Omental fat pad (tissue), 4 donors: ENCODE results near the gene KCNA4. TPM values are rescaled to one million over a fixed set of nuclear protein-coding genes. Genes with fewer than 3 reads are reported as not detected.

ENCODE experiments used
- ATAC-seq: fragments of 150-250 bp; one replicate; pipeline ENCODE4 v1.9.1; 2016; ENCODE audit warnings: mild to moderate bottlenecking, moderate library complexity; ENCODE audit not compliant: low FRiP score
- DNase-seq: peaks from one replicate; pipeline ENCODE4 v3.0.0-alpha.2; 2019; ENCODE audit warnings: low spot score
- total RNA-seq, 4 donors: library from RNA; depleted of rRNA; stranded (reverse); fragments of >200 nt; gene quantifications; one replicate each; pipeline ENCODE4 v1.1.0, GENCODE V29; 2016
- TF ChIP-seq, protein P1 (sequence below), 3 donors: fragments of 450-650 bp; IDR thresholded peaks; one replicate each; pipeline ENCODE4 v1.5.1; 2016 to 2017; ENCODE audit warnings: antibody characterized with exemption in 3 of 3, mild to moderate bottlenecking in 3 of 3, moderate library complexity in 2 of 3

The KCNA4 gene
- total RNA-seq = 10 to 100 TPM in 1 of 4 donors, 1 to 10 TPM in 2, not detected in 1; 3.0 to 15.9 (median 5.2) TPM

DNA sequence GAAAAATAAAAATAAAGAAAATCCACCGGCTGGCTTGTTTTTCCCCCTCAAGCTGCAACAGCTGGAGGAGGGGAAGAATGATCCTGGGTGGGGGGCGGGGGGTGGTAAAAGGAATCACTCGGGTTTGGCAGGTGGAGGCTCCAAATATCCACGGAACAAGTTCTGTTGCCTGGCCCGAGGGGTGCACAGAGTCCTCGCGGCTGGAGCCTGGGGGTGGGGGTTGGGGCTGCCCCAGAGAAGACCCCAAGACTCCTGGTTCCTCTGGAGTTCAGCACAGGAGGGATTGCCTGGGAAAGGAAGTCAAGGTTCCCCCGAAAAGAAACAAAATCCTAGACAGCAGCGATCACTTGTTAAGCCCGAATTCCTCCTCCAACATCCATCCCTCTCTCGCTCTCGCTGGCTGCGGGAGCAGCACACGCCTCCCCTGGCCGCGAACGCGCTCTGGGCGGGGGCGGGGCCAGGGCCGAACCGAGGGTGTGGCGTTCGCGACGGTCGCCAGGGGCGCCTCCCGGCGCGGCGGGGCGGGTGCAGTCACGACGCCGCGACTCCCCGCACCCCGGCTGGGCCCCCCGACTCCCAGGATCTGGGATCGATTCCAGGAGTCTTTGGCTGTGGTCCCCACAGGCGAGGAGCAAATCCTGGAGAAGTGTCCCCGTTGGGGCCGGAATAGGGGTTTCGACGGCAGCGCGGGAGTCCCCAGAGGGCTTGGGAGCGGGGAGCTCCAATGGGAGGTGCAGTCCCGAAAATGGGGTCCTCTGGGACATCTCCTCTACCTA, at the start of gene KCNA4:
KCNA4 (minus strand) TSS at position 443 of the 776 bp plus-strand sequence. CDS start 4,352 bp downstream, outside the sequence.
- peak; percentile 76 for ATAC-seq
- DNase-seq = no peak
- TF ChIP-seq, protein P1, sequence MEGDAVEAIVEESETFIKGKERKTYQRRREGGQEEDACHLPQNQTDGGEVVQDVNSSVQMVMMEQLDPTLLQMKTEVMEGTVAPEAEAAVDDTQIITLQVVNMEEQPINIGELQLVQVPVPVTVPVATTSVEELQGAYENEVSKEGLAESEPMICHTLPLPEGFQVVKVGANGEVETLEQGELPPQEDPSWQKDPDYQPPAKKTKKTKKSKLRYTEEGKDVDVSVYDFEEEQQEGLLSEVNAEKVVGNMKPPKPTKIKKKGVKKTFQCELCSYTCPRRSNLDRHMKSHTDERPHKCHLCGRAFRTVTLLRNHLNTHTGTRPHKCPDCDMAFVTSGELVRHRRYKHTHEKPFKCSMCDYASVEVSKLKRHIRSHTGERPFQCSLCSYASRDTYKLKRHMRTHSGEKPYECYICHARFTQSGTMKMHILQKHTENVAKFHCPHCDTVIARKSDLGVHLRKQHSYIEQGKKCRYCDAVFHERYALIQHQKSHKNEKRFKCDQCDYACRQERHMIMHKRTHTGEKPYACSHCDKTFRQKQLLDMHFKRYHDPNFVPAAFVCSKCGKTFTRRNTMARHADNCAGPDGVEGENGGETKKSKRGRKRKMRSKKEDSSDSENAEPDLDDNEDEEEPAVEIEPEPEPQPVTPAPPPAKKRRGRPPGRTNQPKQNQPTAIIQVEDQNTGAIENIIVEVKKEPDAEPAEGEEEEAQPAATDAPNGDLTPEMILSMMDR (IDR thresholded peaks at IDR 0.05) = no peak

DNA sequence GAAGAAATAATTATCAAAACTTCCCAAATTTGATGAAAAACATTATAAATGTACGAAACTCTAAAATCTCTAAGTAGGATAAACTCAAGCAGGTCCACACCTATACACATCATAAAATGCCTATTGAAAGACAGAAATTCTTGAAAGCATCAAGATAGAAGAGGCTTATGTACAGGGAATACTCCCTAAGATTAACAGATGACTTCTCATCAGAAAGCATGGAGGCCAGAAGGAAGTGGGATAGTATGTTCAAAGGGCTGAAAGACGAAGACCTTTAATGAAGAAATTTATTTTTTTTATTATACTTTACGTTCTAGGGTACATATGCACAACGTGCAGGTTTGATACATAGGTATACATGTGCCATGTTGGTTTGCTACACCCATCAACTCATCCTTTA, 45.3 kb upstream of the KCNA4 start:
- no peak for ATAC-seq

DNA sequence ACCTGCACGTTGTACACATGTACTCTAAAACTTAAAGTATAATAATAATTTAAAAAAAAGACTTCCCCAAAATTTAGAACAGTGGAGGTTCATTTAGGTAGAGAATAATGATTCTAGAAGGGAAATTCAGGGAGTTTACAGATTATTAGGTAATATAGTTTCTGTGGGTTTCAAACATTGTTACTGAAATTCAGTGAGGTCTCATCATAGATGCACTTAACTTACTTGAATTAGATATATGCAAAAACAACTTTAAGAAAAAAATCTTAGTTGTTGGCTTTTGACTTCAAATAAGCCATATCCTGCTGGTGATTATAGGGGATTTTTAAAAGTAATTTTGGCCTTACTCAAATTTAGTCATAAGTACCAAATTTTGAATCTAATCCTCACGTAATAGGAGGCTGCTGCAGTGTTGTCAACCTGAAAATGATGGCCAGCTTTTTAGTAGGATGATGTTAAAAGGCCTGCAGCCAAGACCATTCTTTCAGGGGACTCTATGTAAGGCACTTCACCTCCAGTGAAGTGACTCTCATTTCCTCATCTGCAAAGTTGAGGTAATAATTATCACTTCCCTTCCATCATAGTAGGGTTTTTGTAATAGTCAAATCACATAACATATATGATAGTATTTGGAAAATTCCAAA, 42.5 kb upstream of the KCNA4 start:
- DNase-seq (no peak), ATAC-seq (no peak)
- TF ChIP-seq, protein P1 (IDR thresholded peaks at IDR 0.05) = no peak

More for the DNA sequence above, 45.3 kb upstream of the KCNA4 start:
- TF ChIP-seq, protein P1 (IDR thresholded peaks at IDR 0.05) = no peak
- no peak for DNase-seq

DNA sequence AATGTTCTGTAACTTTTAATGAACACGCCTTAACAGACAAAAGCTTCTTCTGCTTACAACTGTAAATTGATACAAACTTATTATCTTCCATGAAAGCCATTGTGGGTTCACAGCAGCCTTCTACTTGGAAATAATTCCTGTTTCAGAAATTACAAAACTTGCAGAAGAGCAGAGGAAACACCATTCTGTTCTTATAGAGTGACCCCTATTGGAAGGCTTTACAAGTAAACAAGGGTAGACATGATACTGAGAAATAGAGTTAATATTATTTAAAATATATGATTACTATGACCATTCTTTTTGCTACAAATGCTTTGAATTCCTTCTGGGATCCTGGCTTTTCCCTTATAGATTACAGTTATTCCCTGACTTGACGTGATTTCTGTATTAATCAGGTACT, 32.4 kb upstream of the KCNA4 start:
- DNase-seq (no peak), ATAC-seq (no peak)
- TF ChIP-seq, protein P1 (IDR thresholded peaks at IDR 0.05) = no peak

DNA sequence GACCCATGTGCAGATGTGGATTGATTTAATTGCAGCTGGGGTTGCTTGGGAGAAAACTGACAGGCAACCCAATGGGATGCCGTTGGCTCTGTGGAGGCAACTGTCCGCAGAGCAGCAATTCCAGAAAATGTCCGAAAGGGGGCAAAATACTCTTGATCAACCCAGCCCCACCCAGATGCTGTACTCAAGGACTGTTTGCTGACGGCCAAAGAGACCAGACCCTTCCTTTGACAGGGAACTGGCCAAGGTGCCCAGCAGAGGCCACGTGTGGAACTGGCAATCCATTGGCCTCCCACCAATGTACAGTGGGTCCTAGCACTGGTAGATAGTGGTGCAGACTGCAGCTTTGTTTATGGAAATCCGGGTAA, 29.7 kb upstream of the KCNA4 start:
- TF ChIP-seq, protein P1 (IDR thresholded peaks at IDR 0.05) = no peak
- no peak for ATAC-seq

DNA sequence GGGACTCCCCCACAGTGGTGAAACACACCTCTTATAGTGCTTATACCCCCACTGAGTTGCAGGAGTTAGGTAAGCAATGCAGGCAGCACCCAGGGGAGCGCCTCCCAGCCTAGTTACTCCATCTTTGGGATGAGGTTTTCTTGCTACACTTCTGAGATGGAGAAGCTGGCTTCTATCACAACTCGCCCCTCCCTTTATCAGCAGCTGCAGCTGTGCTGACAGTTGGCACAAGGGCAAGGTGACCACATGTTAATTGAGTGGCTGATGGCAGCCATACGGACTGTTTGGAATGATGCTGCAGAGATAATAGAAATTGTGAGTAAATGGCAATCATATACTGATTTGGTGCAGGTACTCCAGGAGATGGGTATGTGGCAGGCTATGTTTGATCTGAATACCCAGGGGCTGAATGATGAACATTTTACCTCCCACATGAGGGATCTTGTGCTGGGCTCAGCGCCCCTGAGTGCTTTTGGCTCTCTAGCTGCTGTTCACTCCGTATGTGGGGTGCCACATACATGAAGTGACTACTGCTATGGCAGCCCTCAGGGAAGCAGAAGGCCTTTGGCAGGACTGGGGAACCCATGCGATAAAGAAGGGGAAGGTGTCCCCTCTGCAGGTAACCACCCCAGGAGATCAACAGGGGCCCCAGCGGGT, 29.2 kb upstream of the KCNA4 start:
- TF ChIP-seq, protein P1 (IDR thresholded peaks at IDR 0.05) = no peak
- no peak for DNase-seq
- no peak for ATAC-seq

More for the DNA sequence above, 29.7 kb upstream of the KCNA4 start:
- no peak for DNase-seq
